ENCODE results near the gene YPEL3.
"Not testable (repeated sequence)": the region's sequence is repeated elsewhere in the genome, so short reads cannot be mapped to it uniquely, and the experiment has no call there.

The YPEL3 gene, protein sequence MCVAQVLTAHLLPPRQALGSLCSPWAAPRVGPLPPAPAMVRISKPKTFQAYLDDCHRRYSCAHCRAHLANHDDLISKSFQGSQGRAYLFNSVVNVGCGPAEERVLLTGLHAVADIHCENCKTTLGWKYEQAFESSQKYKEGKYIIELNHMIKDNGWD

DNA sequence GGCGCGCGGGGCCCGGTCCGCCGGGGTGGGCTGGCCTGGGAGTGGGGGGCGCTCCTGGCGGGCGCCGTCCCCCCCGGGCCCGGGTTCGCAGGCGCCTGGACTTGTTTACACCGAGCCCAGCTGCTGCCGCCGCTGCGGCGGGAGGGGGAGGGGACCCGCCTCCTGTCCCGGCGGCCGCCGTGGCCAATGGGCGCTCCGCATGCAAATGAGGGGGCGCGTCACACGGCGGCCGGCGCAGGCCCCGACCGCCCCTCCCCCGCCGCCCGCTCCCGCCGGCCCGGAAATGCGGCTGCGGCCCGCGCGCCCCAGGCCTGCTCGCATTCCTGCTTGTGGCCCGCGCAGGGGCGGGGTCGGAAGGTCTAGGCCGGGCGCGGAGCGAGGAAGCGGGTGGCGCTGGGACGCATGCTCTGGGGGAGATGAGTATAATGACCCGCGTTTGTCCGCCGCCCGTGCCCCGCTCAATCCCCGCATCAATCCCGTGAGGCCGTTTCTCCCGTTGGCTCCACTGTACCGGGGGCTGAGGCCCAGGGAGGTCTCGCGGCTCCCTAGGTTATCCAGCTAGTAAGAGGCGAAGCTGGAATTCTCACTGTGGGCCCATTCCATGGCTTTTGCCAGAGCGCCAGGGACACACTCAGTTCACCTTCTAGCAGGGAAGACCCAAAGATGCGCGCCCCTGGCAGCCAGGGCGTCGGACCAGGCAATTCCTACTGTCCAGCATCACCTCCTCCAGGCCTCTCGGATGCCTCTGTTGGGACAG, at the start of gene YPEL3:
Gene YPEL3 (minus strand): TSS at position 109 of the 757 bp plus-strand sequence. CDS start 731 bp downstream, outside the sequence.
- FAIRE-seq: no peak

DNA sequence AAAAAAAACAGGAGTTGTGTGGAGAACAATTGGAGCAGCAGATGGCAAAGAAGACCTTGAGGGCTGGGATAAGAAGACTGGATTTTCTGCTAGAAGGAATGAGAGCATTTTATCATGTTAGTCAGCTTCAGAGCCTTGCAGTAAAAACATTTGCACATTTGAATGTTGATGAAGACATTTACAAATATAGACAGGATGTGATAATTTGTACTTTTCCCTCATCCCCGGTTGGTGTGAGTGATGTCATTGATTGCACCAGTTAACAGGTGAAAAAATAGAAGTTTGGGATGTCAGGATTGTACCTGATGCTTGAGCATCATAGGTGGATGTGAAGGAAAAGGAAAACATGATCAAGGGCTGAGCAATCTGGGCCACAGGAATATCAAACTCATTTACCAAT, 49.6 kb upstream of the YPEL3 start:
- FAIRE-seq: no peak

DNA sequence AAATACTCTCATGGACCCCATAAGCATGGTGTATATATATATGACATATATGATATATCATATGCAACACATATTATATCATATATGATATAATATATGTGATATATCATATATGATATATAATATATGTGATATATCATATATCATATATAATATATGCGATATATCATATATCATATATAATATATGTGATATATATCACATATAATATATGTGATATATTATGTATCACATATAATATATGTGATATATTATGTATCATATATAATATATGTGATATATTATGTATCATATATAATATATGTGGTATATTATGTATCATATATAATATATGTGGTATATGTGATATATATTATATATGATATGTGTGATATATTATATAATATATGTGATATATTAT, 48.9 kb upstream of the YPEL3 start:
- peak; percentile 73 for FAIRE-seq

DNA sequence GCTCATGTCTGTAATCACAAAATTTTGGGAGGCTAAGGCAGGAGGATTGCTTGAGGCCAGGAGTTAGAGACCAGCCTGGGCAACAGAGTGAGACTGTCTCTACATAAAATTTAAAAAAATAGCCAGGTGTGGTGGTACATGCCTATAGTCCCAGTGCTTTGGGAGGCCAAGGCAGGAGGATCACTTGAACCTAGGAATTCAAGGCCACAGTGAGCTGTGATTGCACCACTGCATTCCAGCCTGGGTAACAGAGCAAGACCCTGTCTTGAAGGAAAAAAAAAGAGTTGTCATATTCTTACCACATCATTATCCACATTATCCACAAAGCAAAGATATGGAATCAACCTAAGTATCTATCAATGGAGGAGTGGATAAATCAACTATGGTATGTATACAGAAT, 48.0 kb upstream of the YPEL3 start:
- no peak for FAIRE-seq

DNA sequence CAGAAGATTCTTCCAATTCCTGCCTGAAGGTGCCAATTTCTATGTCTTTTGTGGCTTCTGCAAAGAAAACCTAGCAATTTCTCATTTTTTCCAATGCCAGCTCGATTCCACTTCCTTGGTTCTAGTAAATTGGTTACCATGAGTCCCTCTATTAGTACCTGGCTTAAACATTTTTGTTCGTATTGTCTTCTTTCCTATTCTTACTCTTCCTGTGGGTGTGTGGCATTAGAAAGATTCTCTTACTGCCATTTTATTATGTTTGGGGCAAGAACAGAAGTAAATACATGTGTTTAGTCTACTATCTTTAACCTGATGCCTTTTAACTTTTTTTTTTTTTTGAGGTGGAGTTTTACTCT, 47.3 kb upstream of the YPEL3 start:
- FAIRE-seq: no peak

DNA sequence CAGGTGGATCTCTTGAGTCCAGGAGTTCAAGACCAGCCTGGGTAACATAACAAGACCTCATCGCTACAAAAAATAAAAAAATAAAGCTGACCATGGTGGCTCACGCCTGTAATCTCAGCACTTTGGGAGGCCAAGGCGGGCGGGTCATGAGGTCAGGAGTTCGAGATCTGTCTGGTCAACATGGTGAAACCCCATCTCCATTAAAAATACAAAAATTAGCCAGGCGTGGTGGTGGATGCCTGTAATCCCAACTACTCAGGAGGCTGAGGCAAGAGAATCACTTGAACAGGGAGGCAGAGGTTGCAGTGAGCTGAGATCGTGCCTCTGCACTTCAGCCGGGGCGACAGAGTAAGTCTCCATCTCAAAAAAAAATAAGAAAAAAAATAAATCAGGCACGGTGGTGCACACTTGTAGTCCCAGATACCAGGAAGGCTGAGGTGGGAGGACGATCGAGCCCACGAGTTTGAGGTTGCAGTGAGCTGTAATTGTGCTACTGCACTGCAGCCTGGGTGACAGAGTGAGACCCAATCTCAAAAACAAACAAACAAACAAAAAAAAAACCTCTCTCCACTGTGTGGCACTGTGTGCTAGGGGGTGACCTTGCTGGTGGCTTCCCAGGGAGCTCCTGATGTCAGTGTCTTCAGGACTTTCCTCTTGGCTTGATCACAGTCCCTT, 46.8 kb upstream of the YPEL3 start:
- no peak for FAIRE-seq

DNA sequence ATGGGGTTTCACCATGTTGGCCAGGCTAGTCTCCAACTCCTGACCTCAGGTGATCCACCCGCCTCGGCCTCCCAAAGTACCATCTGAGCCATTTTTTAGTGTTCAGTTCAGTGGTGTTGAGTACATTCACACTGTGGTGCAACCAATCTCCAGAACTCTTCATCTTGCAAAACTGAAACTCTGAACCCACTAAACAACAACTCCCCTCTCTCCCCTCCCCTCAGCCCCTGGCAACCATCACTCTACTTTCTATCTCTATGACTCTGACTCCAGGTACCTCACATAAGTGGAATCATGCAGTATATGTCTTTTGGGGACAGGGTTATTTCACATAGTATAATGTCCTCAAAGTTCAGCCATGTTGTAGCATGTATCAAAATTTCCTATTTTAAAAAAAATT, 45.7 kb upstream of the YPEL3 start:
- no peak for FAIRE-seq

DNA sequence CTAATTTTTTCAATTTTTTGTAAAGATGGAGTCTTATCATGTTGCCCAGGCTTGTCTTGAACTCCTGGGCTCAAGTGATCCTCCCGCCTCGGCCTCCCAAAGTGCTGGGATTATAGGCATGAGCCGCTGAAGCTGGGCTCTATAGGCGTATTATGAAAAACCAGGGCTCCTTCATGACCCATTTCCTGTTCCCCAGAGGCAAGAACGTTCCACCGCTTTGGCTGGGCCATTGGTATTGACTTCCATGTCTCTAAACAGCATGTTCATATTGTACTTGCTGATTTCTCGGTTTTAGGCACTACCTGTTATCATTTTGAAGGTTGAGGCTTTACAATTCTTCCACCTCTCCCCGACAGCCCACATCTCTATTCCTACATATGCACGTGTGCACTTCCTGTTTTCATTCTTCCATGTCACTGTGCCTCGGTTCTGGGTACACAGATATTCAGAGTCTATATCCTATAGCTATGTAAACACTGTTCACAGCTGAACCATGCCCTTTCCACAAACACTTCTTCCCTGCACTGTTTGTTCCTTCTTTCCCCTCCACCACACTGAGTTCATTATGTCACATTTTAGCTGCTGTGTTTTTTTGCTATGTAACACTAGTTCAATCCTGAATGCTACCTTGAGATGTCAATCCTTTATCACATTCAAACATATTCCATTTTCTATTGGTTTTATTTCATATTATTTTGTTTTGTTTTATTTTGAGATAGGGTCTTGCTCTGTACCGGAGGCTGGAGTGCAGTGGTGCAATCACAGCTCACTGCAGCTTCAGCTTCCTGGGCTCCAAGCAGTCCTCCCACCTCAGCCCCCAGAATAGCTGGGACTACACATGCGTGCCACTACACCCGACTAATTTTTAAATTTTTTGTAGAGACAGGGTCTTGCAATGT, 43.8 kb upstream of the YPEL3 start:
- FAIRE-seq: no peak

DNA sequence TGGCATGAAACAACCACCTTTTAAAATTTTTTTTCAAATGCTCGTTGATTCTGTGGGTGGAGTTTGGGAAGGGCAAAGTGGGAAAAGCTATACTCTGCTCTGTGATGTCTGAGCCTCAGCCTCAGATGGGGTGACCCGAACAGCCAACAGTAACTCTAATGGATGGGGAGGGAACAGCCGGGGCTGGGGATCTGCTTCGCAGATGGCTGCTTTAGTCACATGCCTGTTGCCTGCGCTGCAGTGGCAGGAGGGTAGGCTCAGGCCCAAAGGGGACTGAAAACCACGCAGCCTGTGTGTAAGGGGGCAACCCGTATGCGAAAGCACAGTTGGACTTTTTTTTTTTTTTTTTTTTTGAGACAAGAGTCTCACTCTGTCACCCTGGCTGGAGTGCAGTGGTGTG, 41.9 kb upstream of the YPEL3 start:
- FAIRE-seq: no peak

DNA sequence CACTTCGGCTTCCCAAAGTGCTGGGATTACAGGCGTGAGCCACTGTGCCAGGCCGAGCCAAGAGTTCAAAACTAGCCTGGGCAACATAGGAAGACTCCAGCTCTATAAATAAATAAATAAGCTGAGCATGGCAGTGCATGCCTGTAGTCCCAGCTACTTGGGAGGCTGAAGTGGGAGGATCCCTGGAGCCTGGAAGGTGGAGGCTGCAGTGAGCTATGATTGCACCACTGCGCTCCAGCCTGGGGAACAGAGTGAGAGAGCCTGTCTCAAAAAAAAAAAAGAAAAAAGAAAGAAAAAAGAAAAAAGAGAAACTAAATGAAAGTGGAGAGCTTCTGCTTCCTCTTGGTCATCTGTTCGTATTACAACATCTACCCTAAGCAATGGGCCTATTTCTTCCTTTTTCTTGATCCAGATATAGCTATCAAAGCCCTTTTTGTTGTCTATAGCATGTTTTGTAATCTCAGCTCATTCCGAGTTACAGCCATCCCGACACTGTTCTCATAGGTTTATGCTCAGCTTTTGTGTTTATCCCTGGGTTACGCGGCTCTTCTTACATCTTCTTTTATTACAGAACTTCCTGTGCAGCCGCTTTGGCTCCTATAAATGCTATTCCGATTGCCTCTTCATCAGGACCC, 41.1 kb upstream of the YPEL3 start:
- FAIRE-seq: no peak

DNA sequence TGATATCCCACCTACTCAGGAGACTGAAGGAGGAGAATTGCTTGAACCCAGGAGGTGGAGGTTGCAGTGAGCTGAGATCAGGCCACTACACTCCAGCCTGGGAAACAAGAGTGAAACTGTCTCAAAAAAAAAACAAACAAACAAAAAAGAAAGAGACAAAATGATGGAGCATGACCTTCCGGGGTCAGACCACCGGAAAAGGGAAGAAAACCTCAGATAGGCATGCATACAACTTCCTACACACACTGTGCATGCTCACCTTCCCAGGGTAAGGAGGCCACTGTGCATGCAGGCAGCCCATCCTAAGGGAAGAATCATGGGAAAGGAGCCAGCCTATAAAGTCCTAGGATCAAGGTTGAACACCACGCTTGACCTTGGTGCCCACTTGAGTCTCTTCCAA, 36.6 kb upstream of the YPEL3 start:
- FAIRE-seq: no peak

DNA sequence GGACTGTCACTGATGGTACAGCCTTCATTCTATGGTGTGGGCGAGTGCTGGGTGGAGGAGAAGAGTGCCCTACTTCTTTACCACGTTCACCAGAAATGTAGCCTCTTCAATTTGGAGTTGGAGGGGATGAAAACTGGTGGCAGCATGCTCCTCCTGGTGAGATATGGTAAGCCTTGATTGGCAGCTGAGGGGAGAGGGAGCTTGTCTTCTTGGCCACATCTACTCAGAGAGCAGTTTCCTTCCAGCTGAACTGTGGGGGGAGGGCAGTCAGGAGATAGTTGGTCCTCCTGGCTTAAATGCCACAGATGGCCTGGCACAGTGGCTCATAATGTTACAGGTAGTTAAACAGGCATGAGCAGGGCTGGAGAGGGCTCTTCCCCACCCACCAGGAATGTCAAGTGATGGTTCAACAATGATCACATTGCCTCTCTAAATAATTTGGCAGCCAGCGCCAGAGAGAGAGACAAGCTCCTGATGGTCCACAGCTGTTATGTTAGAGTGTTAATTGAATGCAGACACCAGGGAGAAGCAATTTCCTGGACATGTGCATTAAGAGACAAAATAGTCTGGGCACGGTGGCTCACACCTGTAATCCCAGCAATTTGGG, 36.0 kb upstream of the YPEL3 start:
- no peak for FAIRE-seq

DNA sequence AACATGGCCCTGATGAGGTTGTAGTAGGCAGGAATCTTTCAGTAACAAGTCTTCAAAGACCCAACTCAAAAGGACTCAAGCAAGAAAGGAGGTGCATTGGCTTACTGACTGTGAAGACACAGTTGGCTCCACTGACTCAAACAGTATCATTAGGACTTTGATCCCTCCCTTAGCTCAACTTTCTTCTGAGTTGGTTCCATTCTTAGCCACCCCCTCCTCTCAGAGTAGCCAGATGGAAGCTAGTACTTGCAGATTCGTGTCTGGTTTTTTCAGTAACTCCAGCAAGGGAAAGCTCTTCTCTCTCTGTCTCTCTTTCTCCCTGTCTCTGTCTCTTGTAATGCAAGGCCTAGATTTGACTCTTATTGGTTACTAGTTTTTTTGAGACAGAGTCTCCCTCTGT, 32.0 kb upstream of the YPEL3 start:
- no peak for FAIRE-seq

DNA sequence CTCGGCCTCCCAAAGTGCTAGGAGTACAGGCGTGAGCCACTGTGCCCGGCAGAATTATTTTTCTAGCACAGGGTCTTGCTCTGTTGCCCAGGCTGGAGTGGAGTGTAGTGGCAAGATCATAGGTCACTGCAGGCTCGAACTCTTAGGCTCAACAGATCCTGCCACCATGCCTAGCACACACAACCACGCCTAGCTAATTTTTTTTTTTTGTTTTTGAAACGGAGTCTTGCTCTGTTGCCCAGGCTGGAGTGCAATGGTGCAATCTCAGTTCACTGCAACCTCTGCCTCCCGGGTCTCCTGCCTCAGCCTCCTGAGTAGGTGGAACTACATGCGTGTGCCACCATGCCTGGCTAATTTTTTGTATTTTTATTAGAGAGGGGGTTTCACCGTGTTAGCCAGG, 29.7 kb upstream of the YPEL3 start:
- not testable (repeated sequence) for FAIRE-seq

DNA sequence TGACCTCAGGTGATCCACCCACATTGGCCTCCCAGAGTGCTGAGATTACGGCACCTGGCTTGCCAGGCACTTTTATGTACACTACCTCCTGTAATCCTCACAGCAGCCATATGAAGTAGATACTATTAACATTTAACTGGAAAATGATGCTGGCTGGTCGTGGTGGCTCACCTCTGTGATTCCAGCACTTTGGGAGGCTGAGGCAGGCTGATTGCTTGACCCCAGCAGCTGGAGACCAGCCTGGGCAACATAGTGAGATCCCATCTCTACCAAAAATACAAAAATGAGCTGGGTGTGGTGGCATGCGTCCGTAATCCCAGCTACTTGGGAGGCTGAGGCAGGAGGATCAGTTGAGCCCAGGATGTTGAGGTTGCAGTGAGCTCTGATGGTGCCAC, 29.0 kb upstream of the YPEL3 start:
- no peak for FAIRE-seq

DNA sequence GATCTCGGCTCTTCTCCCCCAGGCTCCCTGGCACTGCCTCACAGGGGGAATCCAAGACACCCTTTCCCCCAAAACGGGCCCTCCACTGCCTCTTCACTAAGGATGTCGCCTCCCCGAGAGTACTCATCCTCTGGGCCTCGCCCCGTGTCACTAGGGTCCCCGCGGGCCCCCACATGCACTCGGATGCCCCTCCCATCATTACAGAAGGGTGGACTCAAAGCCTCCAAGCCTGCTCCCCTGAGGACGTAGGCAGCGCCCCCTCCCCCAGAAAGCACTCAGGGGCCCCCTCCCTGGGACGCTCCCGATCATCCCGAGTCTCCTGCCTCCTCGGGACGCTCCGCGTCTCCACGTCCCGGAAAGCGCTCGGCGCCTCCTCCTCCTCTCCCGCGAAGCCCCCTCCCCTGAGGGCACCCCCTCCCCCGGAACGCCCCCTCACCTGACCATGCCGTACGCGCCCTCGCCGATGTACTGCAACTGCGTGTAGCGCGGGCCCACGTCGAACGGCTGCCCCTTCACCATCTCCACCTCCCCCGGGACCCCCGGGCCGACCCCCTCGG, 26.7 kb upstream of the YPEL3 start:
- FAIRE-seq: no peak

DNA sequence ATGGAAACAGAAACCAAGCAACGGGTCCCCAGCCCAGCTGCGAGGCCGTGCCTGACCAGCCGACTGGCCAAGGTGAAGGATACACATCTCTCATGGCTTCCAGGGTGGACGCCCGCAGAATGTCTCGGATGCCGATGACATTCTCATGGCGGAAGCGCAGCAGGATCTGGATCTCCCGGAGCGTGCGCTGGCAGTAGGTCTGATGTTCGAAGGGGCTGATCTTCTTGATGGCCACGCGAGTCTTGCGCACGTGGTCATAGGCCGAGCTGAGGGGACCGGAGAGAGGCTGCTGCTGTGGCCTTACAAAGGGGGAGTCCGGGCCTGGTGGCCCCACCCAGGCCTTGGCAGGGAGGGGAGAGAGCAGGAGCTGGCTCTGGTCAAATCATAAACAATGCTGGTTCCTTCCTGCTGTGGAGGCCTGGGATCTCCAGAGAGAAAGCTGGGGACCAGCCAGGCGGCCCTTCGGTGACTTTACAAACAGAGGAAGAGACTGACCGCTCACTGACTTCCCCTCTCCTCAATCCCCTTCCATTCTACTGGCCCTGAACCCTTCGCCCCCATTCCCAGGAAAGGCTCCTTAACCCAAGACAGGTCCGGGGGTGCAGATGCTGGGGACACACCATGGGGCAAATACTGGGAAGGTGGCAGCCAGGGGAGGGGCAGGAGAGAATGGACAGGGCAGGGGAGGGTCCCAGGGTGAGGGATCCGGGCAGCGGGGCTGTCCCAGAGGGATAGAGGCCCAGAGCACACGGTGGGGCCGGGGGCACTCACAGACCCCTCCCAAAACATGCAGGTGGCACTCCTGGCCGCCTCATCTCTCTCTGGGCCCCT, 25.9 kb upstream of the YPEL3 start:
- no peak for FAIRE-seq

DNA sequence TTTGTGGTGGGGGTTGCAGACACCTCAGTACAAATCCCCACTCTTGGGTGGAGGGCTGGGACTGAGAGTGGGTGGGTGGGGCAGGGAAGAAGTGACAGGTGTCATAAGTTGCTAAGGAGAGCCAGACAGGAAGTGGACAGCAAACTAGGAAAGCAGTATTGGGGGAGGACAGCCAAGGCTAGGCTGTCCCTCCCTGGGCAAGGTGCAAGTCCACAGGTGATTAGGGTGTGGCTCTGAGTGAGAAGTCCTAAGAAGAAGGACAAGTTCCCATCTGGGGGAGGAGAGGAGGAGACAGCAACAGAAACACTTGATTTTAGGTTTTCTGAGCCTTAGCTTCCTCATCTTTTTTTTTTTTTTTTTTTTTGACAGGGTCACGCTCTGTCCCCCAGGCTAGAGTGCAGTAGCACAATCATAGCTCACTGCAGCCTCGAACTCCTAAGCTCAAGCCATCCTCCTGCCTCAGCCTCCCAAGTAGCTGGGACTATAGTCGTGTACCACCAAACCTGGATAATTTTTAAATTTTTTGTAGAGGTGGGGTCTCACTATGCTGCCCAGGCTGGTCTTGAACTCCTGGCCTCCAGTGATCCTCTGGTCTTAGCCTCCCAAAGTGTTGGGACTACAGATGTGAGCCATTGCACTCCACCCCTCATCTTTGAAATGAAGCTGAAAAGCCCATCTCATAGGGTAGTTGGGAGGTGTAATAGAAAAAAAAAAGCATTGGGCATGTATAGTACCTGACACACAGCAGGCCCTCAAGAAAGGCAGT, 24.5 kb upstream of the YPEL3 start:
- FAIRE-seq: no peak

DNA sequence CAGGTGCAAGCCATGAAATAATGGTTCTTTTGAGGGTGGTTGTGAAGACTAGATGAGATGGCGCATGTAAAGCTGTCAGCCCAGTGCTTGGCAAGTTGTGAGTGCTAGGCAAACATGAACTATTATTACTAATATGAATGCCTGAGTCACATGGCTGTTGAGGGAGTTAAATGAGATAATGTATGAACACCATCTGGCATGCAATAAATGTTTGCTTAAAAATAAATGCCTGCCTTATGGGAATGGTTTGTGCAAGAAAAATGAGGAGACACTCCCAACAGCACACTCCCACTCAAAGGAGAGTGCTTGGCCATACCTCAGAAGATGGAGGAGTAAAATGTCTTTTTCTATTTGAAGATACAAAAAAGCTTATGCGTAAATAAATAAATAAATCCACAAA, 23.4 kb upstream of the YPEL3 start:
- no peak for FAIRE-seq

DNA sequence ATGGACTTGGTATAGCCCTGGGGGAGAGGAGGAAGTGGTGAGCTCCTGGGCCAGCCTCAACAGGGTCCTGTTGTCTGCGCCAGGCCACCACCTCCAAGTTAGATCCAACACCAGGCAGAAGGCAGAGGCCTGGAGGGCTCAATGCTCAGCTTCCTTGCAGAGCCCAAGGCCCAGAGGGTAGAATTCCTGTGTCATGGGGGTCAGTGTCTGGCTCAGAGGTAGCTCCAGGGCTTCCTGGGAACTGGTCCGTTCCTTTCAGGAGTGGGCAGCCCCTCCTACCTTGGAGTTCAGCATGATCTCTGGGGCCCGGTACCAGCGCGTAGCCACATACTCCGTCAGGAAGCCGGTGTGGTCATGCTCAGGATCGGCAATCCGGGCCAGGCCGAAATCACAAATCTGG, 21.8 kb upstream of the YPEL3 start:
- FAIRE-seq: no peak
